Esophagus muscularis mucosa (tissue), 4 donors: ENCODE measurements around the gene SPSB4. TPM values are rescaled to one million over a fixed set of nuclear protein-coding genes. Genes with fewer than 3 reads are reported as not detected.

Experiments
- DNase-seq: peaks from one replicate; pipeline ENCODE4 v3.0.0-alpha.2; 2017; ENCODE audit errors: extremely low spot score
- H3K27ac ChIP-seq, 4 donors: fragments of 200-600 bp; sonication (generic); replicated peaks in 1 of 4; 1 replicate in 3 of 4; 2 replicates in 1 of 4; pipeline ENCODE4 v1.5.1; 2016 to 2019; ENCODE audit warnings: mild to moderate bottlenecking in 1 of 4
- H3K27me3 ChIP-seq, 4 donors: fragments of 200-600 bp; sonication (generic); one replicate each; pipeline versions ENCODE4 v1.5.1 to v1.6.0; 2016 to 2019
- H3K36me3 ChIP-seq, 4 donors: fragments of 200-600 bp; sonication (generic); one replicate each; pipeline ENCODE4 v1.5.1; 2016 to 2019
- H3K4me1 ChIP-seq, 4 donors: fragments of 200-600 bp; sonication (generic); one replicate each; pipeline ENCODE4 v1.5.1; 2016 to 2019
- H3K4me3 ChIP-seq, 4 donors: fragments of 200-600 bp; sonication (generic); 1 replicate in 2 of 4; 2 replicates in 2 of 4; pipeline ENCODE4 v1.5.1; 2016 to 2019; ENCODE audit warnings: mild to moderate bottlenecking in 4 of 4, moderate library complexity in 1 of 4
- H3K9me3 ChIP-seq, 4 donors: fragments of 200-600 bp; sonication (generic); 1 replicate in 3 of 4; 2 replicates in 1 of 4; pipeline ENCODE4 v1.5.1; 2016 to 2019
- EP300 ChIP-seq: sonication (generic); formaldehyde crosslinking; IDR thresholded peaks from one replicate; pipeline ENCODE4 v1.6.1; 2017; ENCODE audit warnings: antibody characterized with exemption
- POLR2A ChIP-seq: fragments of 450-650 bp; IDR thresholded peaks from one replicate; pipeline ENCODE4 v1.6.1; 2017; ENCODE audit warnings: antibody characterized with exemption, moderate library complexity, mild to moderate bottlenecking, low read depth
- POLR2AphosphoS5 ChIP-seq, 2 donors: sonication (generic); formaldehyde crosslinking; IDR thresholded peaks; one replicate each; pipeline ENCODE4 v1.6.1; 2017; ENCODE audit warnings: antibody characterized with exemption in 2 of 2
- whole genome bisulfite sequencing: methylation state at CpG from one replicate; pipeline ENCODE4 v1.1.5; 2018; 5-methylcytosine and 5-hydroxymethylcytosine counted together
- intact Hi-C: fragments of 100-400 bp; cut with DNase I; formaldehyde crosslinking; loops from one replicate; pipeline ENCODE4 v1.15.1; 2023
- total RNA-seq, 4 donors: library from RNA; depleted of rRNA; stranded (reverse); fragments of >200 nt; gene quantifications; one replicate each; pipeline versions ENCODE4 v1.1.0 to v1.2.1, GENCODE V29; 2016
- TF ChIP-seq, protein P1 (sequence below), 3 experiments: fragments of 200-600 bp in 2 of 3; fragments of 450-650 bp in 1 of 3; sonication (generic) in 2 of 3; IDR thresholded peaks; one replicate each; pipeline ENCODE4 v1.5.1; 2017 to 2019; ENCODE audit warnings: antibody characterized with exemption in 3 of 3, mild to moderate bottlenecking in 2 of 3, moderate library complexity in 1 of 3

SPSB4 gene
- total RNA-seq, 4 donors from 2014 or later, result 0.50 to 5.4 (median 1.8) TPM

- intact Hi-C loops, result loop anchor here (5.0 kb wide), 2 partner anchors 85 to 295 kb away; no protein-coding TSS in a partner anchor
- TF ChIP-seq POLR2A (no peak), POLR2AphosphoS5 (IDR thresholded peaks at IDR 0.05) (peak in 1 of 2 donors; percentile 53), EP300 (no peak)
- TF ChIP-seq, protein P1, sequence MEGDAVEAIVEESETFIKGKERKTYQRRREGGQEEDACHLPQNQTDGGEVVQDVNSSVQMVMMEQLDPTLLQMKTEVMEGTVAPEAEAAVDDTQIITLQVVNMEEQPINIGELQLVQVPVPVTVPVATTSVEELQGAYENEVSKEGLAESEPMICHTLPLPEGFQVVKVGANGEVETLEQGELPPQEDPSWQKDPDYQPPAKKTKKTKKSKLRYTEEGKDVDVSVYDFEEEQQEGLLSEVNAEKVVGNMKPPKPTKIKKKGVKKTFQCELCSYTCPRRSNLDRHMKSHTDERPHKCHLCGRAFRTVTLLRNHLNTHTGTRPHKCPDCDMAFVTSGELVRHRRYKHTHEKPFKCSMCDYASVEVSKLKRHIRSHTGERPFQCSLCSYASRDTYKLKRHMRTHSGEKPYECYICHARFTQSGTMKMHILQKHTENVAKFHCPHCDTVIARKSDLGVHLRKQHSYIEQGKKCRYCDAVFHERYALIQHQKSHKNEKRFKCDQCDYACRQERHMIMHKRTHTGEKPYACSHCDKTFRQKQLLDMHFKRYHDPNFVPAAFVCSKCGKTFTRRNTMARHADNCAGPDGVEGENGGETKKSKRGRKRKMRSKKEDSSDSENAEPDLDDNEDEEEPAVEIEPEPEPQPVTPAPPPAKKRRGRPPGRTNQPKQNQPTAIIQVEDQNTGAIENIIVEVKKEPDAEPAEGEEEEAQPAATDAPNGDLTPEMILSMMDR (IDR thresholded peaks at IDR 0.05), result peak; percentile 99
- WGBS, result 11% methylated on average over 11 of the region's 11 CpGs
- peaks cover 0 to 4% (median 0%) of the 10 kb centered on the region in 4 donors for H3K27me3 ChIP-seq
- H3K27ac ChIP-seq, result no peak overlapping the region
- no peaks in the 10 kb centered on the region for H3K4me1 ChIP-seq
- no peak overlapping the region for H3K4me3 ChIP-seq
- no peaks in the 10 kb centered on the region for H3K9me3 ChIP-seq
- no peaks in the 10 kb centered on the region for H3K36me3 ChIP-seq
- DNase-seq, result peak; percentile 100
These were observed 141.2 kb downstream of the SPSB4 start for GRCh38 chr3:141192345-141192744.

- no peak for DNase-seq
- 74% methylated on average over 10 of the region's 13 CpGs for WGBS
- no peak overlapping the region for H3K4me3 ChIP-seq
- H3K27me3 ChIP-seq, result peaks cover 0 to 4% (median 0%) of the 10 kb centered on the region in 4 donors
- no peak overlapping the region for H3K27ac ChIP-seq
- no peaks in the 10 kb centered on the region for H3K9me3 ChIP-seq
- no peak for TF ChIP-seq EP300
- no peak for TF ChIP-seq POLR2A
- no peak for TF ChIP-seq POLR2AphosphoS5 (IDR thresholded peaks at IDR 0.05)
- H3K4me1 ChIP-seq, result no peaks in the 10 kb centered on the region
- no peaks in the 10 kb centered on the region for H3K36me3 ChIP-seq
- intact Hi-C loops, result loop anchor here (5.0 kb wide), 2 partner anchors 86 to 296 kb away; no protein-coding TSS in a partner anchor
These were observed 142.1 kb downstream of the SPSB4 start for GRCh38 chr3:141193066-141193830.

Other genes starting within 250 kb of the SPSB4 start
- 10 to 100 TPM; 42.8 to 56.9 (median 53.8) TPM for gene SLC25A36, start 109.5 kb upstream of the SPSB4 start, total RNA-seq
- gene PXYLP1, start 180.5 kb downstream of the SPSB4 start, total RNA-seq, result 10 to 100 TPM in 1 of 4 donors, 1 to 10 TPM in 3; 4.5 to 12.5 (median 9.4) TPM